ENCODE measurements around the gene RIMKLB. TPM values are rescaled to one million over a fixed set of nuclear protein-coding genes. Genes with fewer than 3 reads are reported as not detected.

Gene RIMKLB
- total RNA-seq, 2 donors from 2014 or later, result 14.4 to 72.4 TPM

GRCh38 chr12:8701046-8701660 is 3.4 kb downstream of the RIMKLB start:
- no peaks in the 10 kb centered on the region for H3K27me3 ChIP-seq (replicated peaks; ENCODE audit: insufficient read depth)
- no peak overlapping the region for H3K27ac ChIP-seq
- intact Hi-C loops (cut with DNase I), result loop anchor here (5.0 kb wide), 1 partner anchor 211 kb away; the partner anchor contains the start of gene PHC1
- H3K36me3 ChIP-seq, result no peaks in the 10 kb centered on the region
- no peak for DNase-seq (ENCODE audit: low spot score)
- H3K9me3 ChIP-seq, result no peaks in the 10 kb centered on the region
- no peaks in the 10 kb centered on the region for H3K4me1 ChIP-seq (replicated peaks)
- H3K4me3 ChIP-seq, result no peak overlapping the region
- WGBS, result 79% methylated on average over 6 of the region's 6 CpGs
- TF ChIP-seq, protein P1, sequence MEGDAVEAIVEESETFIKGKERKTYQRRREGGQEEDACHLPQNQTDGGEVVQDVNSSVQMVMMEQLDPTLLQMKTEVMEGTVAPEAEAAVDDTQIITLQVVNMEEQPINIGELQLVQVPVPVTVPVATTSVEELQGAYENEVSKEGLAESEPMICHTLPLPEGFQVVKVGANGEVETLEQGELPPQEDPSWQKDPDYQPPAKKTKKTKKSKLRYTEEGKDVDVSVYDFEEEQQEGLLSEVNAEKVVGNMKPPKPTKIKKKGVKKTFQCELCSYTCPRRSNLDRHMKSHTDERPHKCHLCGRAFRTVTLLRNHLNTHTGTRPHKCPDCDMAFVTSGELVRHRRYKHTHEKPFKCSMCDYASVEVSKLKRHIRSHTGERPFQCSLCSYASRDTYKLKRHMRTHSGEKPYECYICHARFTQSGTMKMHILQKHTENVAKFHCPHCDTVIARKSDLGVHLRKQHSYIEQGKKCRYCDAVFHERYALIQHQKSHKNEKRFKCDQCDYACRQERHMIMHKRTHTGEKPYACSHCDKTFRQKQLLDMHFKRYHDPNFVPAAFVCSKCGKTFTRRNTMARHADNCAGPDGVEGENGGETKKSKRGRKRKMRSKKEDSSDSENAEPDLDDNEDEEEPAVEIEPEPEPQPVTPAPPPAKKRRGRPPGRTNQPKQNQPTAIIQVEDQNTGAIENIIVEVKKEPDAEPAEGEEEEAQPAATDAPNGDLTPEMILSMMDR (IDR thresholded peaks at IDR 0.05), result no peak
- no peak for TF ChIP-seq POLR2A (IDR thresholded peaks at IDR 0.05)
- TF ChIP-seq POLR2AphosphoS5 (IDR thresholded peaks at IDR 0.05), result no peak

DNA sequence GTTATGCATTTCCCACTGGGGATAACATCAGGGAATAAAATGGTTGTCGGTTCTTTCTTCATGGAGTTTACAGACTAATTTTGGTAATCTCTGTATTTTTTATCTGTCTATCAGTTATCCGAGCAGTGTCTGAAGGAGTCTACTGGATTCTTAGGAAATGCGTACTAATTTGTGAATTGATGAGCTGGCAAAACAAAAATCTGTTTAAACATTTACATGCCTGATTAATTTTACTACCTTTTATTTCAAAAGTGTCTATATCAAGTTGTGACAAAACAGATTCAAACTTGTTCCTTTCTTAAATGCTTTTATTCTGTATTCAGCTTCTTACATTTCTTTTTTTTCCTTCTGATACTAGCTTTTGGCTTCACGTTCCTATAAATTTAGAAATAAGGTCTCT is 4.4 kb downstream of the RIMKLB start:
- WGBS, result 46% methylated on average over 4 of the region's 4 CpGs
- H3K9me3 ChIP-seq, result no peaks in the 10 kb centered on the region
- intact Hi-C loops (cut with DNase I), result loop anchor here (5.0 kb wide), 1 partner anchor 210 kb away; the partner anchor contains the start of gene PHC1
- H3K27me3 ChIP-seq (replicated peaks; ENCODE audit: insufficient read depth), result no peaks in the 10 kb centered on the region
- H3K4me1 ChIP-seq (replicated peaks), result no peaks in the 10 kb centered on the region
- no peak overlapping the region for H3K27ac ChIP-seq
- DNase-seq (ENCODE audit: low spot score), result no peak
- no peak overlapping the region for H3K4me3 ChIP-seq
- TF ChIP-seq POLR2AphosphoS5 (IDR thresholded peaks at IDR 0.05), result no peak
- no peaks in the 10 kb centered on the region for H3K36me3 ChIP-seq

- peak; percentile 12 for TF ChIP-seq POLR2AphosphoS5 (IDR thresholded peaks at IDR 0.05)
- TF ChIP-seq, protein P1 (IDR thresholded peaks at IDR 0.05), result no peak
- WGBS, result 62% methylated on average over 6 of the region's 6 CpGs
- Histone ChIP-seq H3K4me1 (replicated peaks) (no peaks in the 10 kb centered on the region), H3K4me3 (peak overlapping the region; percentile 1 to 9), H3K9me3 (no peaks in the 10 kb centered on the region), H3K36me3 (no peaks in the 10 kb centered on the region), H3K27ac (peak overlapping the region; percentile 7 to 10), H3K27me3 (replicated peaks; ENCODE audit: insufficient read depth) (no peaks in the 10 kb centered on the region)
- intact Hi-C loops (cut with DNase I), result no loop called here
- DNase-seq (ENCODE audit: low spot score), result no peak
Observed at GRCh38 chr12:8709124-8709830, 11.5 kb downstream of the RIMKLB start.

DNA sequence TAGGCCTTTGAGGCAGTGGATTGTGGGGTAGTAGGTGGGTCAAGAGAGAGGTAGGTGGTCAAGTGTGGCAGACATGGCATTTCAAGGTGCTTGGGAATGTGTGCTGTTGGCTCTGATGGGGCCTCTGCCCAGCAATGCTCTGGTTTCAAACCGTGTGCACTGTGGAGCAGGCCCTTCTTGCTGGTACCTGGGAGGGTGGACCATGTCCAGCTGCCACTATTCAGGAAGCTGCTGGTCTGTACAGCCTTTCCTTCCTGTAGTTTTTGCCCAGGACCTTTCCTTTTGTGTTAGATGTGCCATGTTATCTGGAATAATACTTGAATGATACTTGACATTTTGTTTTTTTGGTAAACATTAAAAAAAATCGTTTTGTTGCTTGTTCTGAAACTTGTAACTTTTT is 14.8 kb downstream of the RIMKLB start:
- peak overlapping the region in 1 of 2 donors; percentile 29 for H3K27ac ChIP-seq
- WGBS, result 39% methylated on average over 2 of the region's 2 CpGs
- TF ChIP-seq, protein P1 (IDR thresholded peaks at IDR 0.05), result no peak
- TF ChIP-seq POLR2AphosphoS5 (IDR thresholded peaks at IDR 0.05), result no peak

DNA sequence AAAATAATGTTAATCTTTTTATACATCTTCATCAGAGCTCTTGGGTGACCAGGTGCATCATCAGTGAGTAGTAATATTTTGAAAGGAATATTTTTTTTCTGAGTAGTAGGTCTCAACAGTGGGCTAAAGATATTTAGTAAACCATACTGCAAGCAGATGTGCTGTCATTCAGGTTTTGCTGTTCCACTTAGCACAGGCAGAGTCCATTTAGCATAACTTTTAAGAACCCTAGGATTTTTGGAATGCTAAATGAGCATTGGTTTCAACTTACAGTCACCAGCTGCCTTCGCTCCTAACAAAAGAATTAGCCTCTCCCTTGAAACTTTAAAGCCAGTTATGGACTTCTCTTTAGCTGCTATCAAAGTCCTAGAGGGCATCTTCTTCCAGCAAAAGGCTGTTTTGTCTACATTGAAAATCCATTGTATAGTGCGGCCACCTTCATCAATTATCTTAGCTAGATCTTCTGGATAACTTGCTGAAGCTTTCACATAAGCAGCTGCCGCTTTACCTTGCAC is 24.6 kb downstream of the RIMKLB start:
- no peaks in the 10 kb centered on the region for H3K36me3 ChIP-seq
- H3K27ac ChIP-seq, result no peak overlapping the region
- H3K4me1 ChIP-seq (replicated peaks), result no peaks in the 10 kb centered on the region
- TF ChIP-seq POLR2AphosphoS5 (IDR thresholded peaks at IDR 0.05) (no peak), POLR2A (IDR thresholded peaks at IDR 0.05) (no peak)
- TF ChIP-seq, protein P1 (IDR thresholded peaks at IDR 0.05), result no peak
- no peak overlapping the region for H3K4me3 ChIP-seq
- WGBS, result 92% methylated on average over 3 of the region's 3 CpGs
- DNase-seq (ENCODE audit: low spot score), result no peak
- no peaks in the 10 kb centered on the region for H3K27me3 ChIP-seq (replicated peaks; ENCODE audit: insufficient read depth)
- intact Hi-C loops (cut with DNase I), result no loop called here
- H3K9me3 ChIP-seq, result no peaks in the 10 kb centered on the region

More for the DNA sequence above, 14.8 kb downstream of the RIMKLB start:
- intact Hi-C loops (cut with DNase I), result no loop called here
- Histone ChIP-seq H3K4me3 (no peak overlapping the region), H3K36me3 (no peaks in the 10 kb centered on the region), H3K27me3 (replicated peaks; ENCODE audit: insufficient read depth) (no peaks in the 10 kb centered on the region), H3K4me1 (replicated peaks) (no peaks in the 10 kb centered on the region), H3K9me3 (no peaks in the 10 kb centered on the region)
- no peak for DNase-seq (ENCODE audit: low spot score)
